Measurements from ENCODE around the gene OR2W1. TPM values are rescaled to one million over a fixed set of nuclear protein-coding genes. Genes with fewer than 3 reads are reported as not detected.

OR2W1 gene
- total and polyA plus RNA-seq, 7 experiments from 2014 or later: not detected

- intact Hi-C loops (cut with micrococcal nuclease): no loop called here
- Mint-ChIP-seq H3K36me3 (peaks cover 0 to 6% (median 0%) of the 10 kb centered on the region in 5 donors), H3K9me3 (peaks cover 0 to 6% (median 4%) of the 10 kb centered on the region in 11 donors), H3K4me3 (no peak overlapping the region), H3K27ac (no peak overlapping the region), H3K27me3 (peaks cover 34 to 55% (median 48%) of the 10 kb centered on the region in 5 donors), H3K4me1 (no peaks in the 10 kb centered on the region)
- POLR2A ChIA-PET: no interaction called here
- DNase-seq (no peak), ATAC-seq (no peak)
- no peak overlapping the region for H3K27ac ChIP-seq (ENCODE audit: low read depth, low read length)
- H3K9me3 ChIP-seq (ENCODE audit: control insufficient read depth in 2 of 3, low read length in 3 of 3): no peaks in the 10 kb centered on the region
- H3K4me1 ChIP-seq (ENCODE audit: control insufficient read depth in 2 of 2, insufficient read depth in 2 of 2, low read length in 2 of 2): no peaks in the 10 kb centered on the region
- no peak overlapping the region for H3K4me3 ChIP-seq (ENCODE audit: low read length)
- CTCF ChIA-PET: no interaction called here
- no peaks in the 10 kb centered on the region for H3K27me3 ChIP-seq (ENCODE audit: control insufficient read depth in 2 of 2, insufficient read depth in 2 of 2, low read length in 2 of 2)
- H3K36me3 ChIP-seq (ENCODE audit: control insufficient read depth in 2 of 3, insufficient read depth in 3 of 3, low read length in 3 of 3): no peaks in the 10 kb centered on the region
Observed at GRCh38 chr6:29071831-29072723, 27.1 kb upstream of the OR2W1 start.

- Mint-ChIP-seq H3K9me3 (peaks cover 0 to 7% (median 3%) of the 10 kb centered on the region in 11 donors), H3K4me1 (no peaks in the 10 kb centered on the region), H3K36me3 (peaks cover 0 to 5% (median 0%) of the 10 kb centered on the region in 5 donors), H3K27ac (no peak overlapping the region), H3K4me3 (no peak overlapping the region), H3K27me3 (peaks cover 31 to 64% (median 42%) of the 10 kb centered on the region in 5 donors)
- Histone ChIP-seq H3K27ac (ENCODE audit: low read depth, low read length) (no peak overlapping the region), H3K27me3 (ENCODE audit: control insufficient read depth in 2 of 2, insufficient read depth in 2 of 2, low read length in 2 of 2) (peaks cover 0 to 4% of the 10 kb centered on the region in 2 donors), H3K36me3 (ENCODE audit: control insufficient read depth in 2 of 3, insufficient read depth in 3 of 3, low read length in 3 of 3) (no peaks in the 10 kb centered on the region), H3K4me3 (ENCODE audit: low read length) (no peak overlapping the region), H3K4me1 (ENCODE audit: control insufficient read depth in 2 of 2, insufficient read depth in 2 of 2, low read length in 2 of 2) (no peaks in the 10 kb centered on the region), H3K9me3 (ENCODE audit: control insufficient read depth in 2 of 3, low read length in 3 of 3) (no peaks in the 10 kb centered on the region)
- POLR2A ChIA-PET: no interaction called here
- intact Hi-C loops (cut with micrococcal nuclease): no loop called here
- DNase-seq (no peak), ATAC-seq (no peak)
- CTCF ChIA-PET: interaction anchor here (0.6 kb wide), 1 partner anchor 38 kb away, joined by 6 read pairs; no protein-coding TSS in a partner anchor
Observed at GRCh38 chr6:29051680-29052079, 6.7 kb upstream of the OR2W1 start.

GRCh38 chr6:29035951-29036350 is 9.0 kb downstream of the OR2W1 start:
- ATAC-seq (no peak), DNase-seq (no peak)
- H3K36me3 ChIP-seq (ENCODE audit: control insufficient read depth in 2 of 3, insufficient read depth in 3 of 3, low read length in 3 of 3): no peaks in the 10 kb centered on the region
- no peaks in the 10 kb centered on the region for H3K27me3 ChIP-seq (ENCODE audit: control insufficient read depth in 2 of 2, insufficient read depth in 2 of 2, low read length in 2 of 2)
- no peak overlapping the region for H3K4me3 ChIP-seq (ENCODE audit: low read length)
- intact Hi-C loops (cut with micrococcal nuclease): no loop called here
- Mint-ChIP-seq H3K27ac (no peak overlapping the region), H3K27me3 (peaks cover 22 to 43% (median 30%) of the 10 kb centered on the region in 5 donors), H3K4me3 (no peak overlapping the region), H3K36me3 (no peaks in the 10 kb centered on the region), H3K4me1 (no peaks in the 10 kb centered on the region), H3K9me3 (peaks cover 0 to 2% (median 0%) of the 10 kb centered on the region in 11 donors)
- H3K4me1 ChIP-seq (ENCODE audit: control insufficient read depth in 2 of 2, insufficient read depth in 2 of 2, low read length in 2 of 2): no peaks in the 10 kb centered on the region
- no peak overlapping the region for H3K27ac ChIP-seq (ENCODE audit: low read depth, low read length)
- no peaks in the 10 kb centered on the region for H3K9me3 ChIP-seq (ENCODE audit: control insufficient read depth in 2 of 3, low read length in 3 of 3)
- ChIA-PET CTCF (no interaction called here), POLR2A (no interaction called here)

- POLR2A ChIA-PET: no interaction called here
- H3K4me3 Mint-ChIP-seq: no peak overlapping the region
- H3K27me3 Mint-ChIP-seq: peaks cover 37 to 68% (median 51%) of the 10 kb centered on the region in 5 donors
- no peak for DNase-seq
- ATAC-seq: no peak
- H3K36me3 Mint-ChIP-seq: peaks cover 0 to 4% (median 0%) of the 10 kb centered on the region in 5 donors
- intact Hi-C loops (cut with micrococcal nuclease): no loop called here
- peaks cover 0 to 9% of the 10 kb centered on the region in 2 donors for H3K27me3 ChIP-seq (ENCODE audit: control insufficient read depth in 2 of 2, insufficient read depth in 2 of 2, low read length in 2 of 2)
- no peaks in the 10 kb centered on the region for H3K9me3 ChIP-seq (ENCODE audit: control insufficient read depth in 2 of 3, low read length in 3 of 3)
- H3K9me3 Mint-ChIP-seq: no peaks in the 10 kb centered on the region
- H3K36me3 ChIP-seq (ENCODE audit: control insufficient read depth in 2 of 3, insufficient read depth in 3 of 3, low read length in 3 of 3): no peaks in the 10 kb centered on the region
- no peaks in the 10 kb centered on the region for H3K4me1 Mint-ChIP-seq
- CTCF ChIA-PET: no interaction called here
- H3K27ac Mint-ChIP-seq: no peak overlapping the region
- no peaks in the 10 kb centered on the region for H3K4me1 ChIP-seq (ENCODE audit: control insufficient read depth in 2 of 2, insufficient read depth in 2 of 2, low read length in 2 of 2)
- no peak overlapping the region for H3K27ac ChIP-seq (ENCODE audit: low read depth, low read length)
- H3K4me3 ChIP-seq (ENCODE audit: low read length): no peak overlapping the region
Observed at GRCh38 chr6:29028821-29029220, 16.2 kb downstream of the OR2W1 start.

- peaks cover 0 to 8% (median 0%) of the 10 kb centered on the region in 5 donors for H3K36me3 Mint-ChIP-seq
- intact Hi-C loops (cut with micrococcal nuclease): no loop called here
- peaks cover 52 to 70% (median 57%) of the 10 kb centered on the region in 5 donors for H3K27me3 Mint-ChIP-seq
- no peak overlapping the region for H3K27ac ChIP-seq (ENCODE audit: low read depth, low read length)
- no peak overlapping the region for H3K4me3 ChIP-seq (ENCODE audit: low read length)
- no peaks in the 10 kb centered on the region for H3K4me1 ChIP-seq (ENCODE audit: control insufficient read depth in 2 of 2, insufficient read depth in 2 of 2, low read length in 2 of 2)
- H3K4me3 Mint-ChIP-seq: no peak overlapping the region
- no peaks in the 10 kb centered on the region for H3K4me1 Mint-ChIP-seq
- POLR2A ChIA-PET: no interaction called here
- DNase-seq: no peak
- no peaks in the 10 kb centered on the region for H3K9me3 ChIP-seq (ENCODE audit: control insufficient read depth in 2 of 3, low read length in 3 of 3)
- ATAC-seq: no peak
- no peaks in the 10 kb centered on the region for H3K36me3 ChIP-seq (ENCODE audit: control insufficient read depth in 2 of 3, insufficient read depth in 3 of 3, low read length in 3 of 3)
- CTCF ChIA-PET: no interaction called here
- no peak overlapping the region for H3K27ac Mint-ChIP-seq
- peaks cover 0 to 6% (median 0%) of the 10 kb centered on the region in 11 donors for H3K9me3 Mint-ChIP-seq
- H3K27me3 ChIP-seq (ENCODE audit: control insufficient read depth in 2 of 2, insufficient read depth in 2 of 2, low read length in 2 of 2): peaks cover 0 to 9% of the 10 kb centered on the region in 2 donors
Observed at GRCh38 chr6:29025927-29026585, 18.9 kb downstream of the OR2W1 start.

- ATAC-seq (no peak), DNase-seq (no peak)
- intact Hi-C loops (cut with micrococcal nuclease): no loop called here
- POLR2A ChIA-PET: interaction anchor here (0.7 kb wide), 1 partner anchor 10 kb away, joined by 4 read pairs; no protein-coding TSS in a partner anchor
- Histone ChIP-seq H3K27ac (ENCODE audit: low read depth, low read length) (no peak overlapping the region), H3K4me1 (ENCODE audit: control insufficient read depth in 2 of 2, insufficient read depth in 2 of 2, low read length in 2 of 2) (peaks cover 0 to 2% of the 10 kb centered on the region in 2 donors), H3K27me3 (ENCODE audit: control insufficient read depth in 2 of 2, insufficient read depth in 2 of 2, low read length in 2 of 2) (peaks cover 0 to 9% of the 10 kb centered on the region in 2 donors), H3K9me3 (ENCODE audit: control insufficient read depth in 2 of 3, low read length in 3 of 3) (no peaks in the 10 kb centered on the region), H3K36me3 (ENCODE audit: control insufficient read depth in 2 of 3, insufficient read depth in 3 of 3, low read length in 3 of 3) (no peaks in the 10 kb centered on the region), H3K4me3 (ENCODE audit: low read length) (no peak overlapping the region)
- H3K36me3 Mint-ChIP-seq: peaks cover 0 to 4% (median 0%) of the 10 kb centered on the region in 5 donors
- H3K9me3 Mint-ChIP-seq: peaks cover 0 to 6% (median 0%) of the 10 kb centered on the region in 11 donors
- H3K4me1 Mint-ChIP-seq: peaks cover 6 to 9% (median 9%) of the 10 kb centered on the region in 7 donors
- H3K27me3 Mint-ChIP-seq: peaks cover 31 to 52% (median 36%) of the 10 kb centered on the region in 5 donors
- no peak overlapping the region for H3K27ac Mint-ChIP-seq
- CTCF ChIA-PET: interaction anchor here (1.3 to 6.1 kb wide), 2 partner anchors 184 to 337 kb away, joined by 4 to 25 read pairs; no protein-coding TSS in a partner anchor
- no peak overlapping the region for H3K4me3 Mint-ChIP-seq
Observed at GRCh38 chr6:29021434-29021833, 23.5 kb downstream of the OR2W1 start.

All from naive thymus-derived CD4-positive, alpha-beta T cell (primary cell).